Right ventricle myocardium superior (tissue), 1 donor: ENCODE data around the gene TSPAN11. TPM values are rescaled to one million over a fixed set of nuclear protein-coding genes. Genes with fewer than 3 reads are reported as not detected.
"Not testable (repeated sequence)": the region's sequence is repeated elsewhere in the genome, so short reads cannot be mapped to it uniquely, and the experiment has no call there.

Experiments
- ATAC-seq: fragments of 200-7000 bp; cut with Tn5 transposase; one replicate; pipeline ENCODE4 v1.9.1; 2020; ENCODE audit warnings: mild to moderate bottlenecking; ENCODE audit not compliant: poor library complexity
- DNase-seq: peaks from one replicate; pipeline ENCODE4 v3.0.0-alpha.2; 2020
- intact Hi-C: fragments of 100-400 bp; cut with DNase I; formaldehyde crosslinking; loops from one replicate; pipeline ENCODE4 v1.11.2; 2022
- total RNA-seq: library from RNA; stranded (reverse); fragmentation: NEBNext Ultra II Directional; extraction: Animal tissue kit (Norgen Biotek cat#: 25700); gene quantifications from one replicate; pipeline ENCODE4 v1.2.1, GENCODE V29; 2021
- donor health status: DM: no; HTN: yes; CAD: no; lungs with severe emphysema.

Gene TSPAN11
- total RNA-seq, 1 donor from 2014 or later, result 1.9 TPM

- intact Hi-C loops, result no loop called here
- DNase-seq (peak; percentile 23), ATAC-seq (no peak)
Measured at GRCh38 chr12:31007636-31008175, 81.2 kb downstream of the TSPAN11 start.

- ATAC-seq (no peak), DNase-seq (peak; percentile 23)
- intact Hi-C loops, result no loop called here
Measured at GRCh38 chr12:31008241-31008761, 81.8 kb downstream of the TSPAN11 start.

GRCh38 chr12:31008961-31009840 is 82.7 kb downstream of the TSPAN11 start:
- ATAC-seq (no peak), DNase-seq (peak; percentile 21)
- intact Hi-C loops, result no loop called here

DNA sequence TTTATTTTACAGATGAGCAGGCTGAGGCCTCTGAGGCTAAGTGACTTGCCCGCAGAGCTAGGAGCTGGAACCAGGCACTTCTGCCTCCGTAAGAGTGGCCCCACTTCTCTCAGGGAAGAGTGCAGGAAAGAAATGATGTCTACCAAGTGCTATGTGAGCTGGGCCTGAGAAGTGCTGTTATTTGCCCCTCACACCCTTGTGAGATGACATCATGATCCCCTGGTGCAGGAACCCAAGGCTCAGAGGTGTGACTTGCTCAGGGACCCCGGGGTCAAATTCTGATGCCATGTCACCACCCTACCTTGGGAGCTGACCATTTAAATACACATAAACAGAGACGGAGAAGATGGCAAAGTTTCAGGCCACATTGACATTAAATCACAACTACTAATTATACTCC is 83.4 kb downstream of the TSPAN11 start:
- intact Hi-C loops, result no loop called here
- ATAC-seq (no peak), DNase-seq (peak; percentile 6)

- DNase-seq, result no peak
- intact Hi-C loops, result no loop called here
- ATAC-seq, result no peak
Measured at GRCh38 chr12:31011336-31011735, 84.8 kb downstream of the TSPAN11 start.

- no peak for ATAC-seq
Measured at GRCh38 chr12:31011746-31012566, 85.4 kb downstream of the TSPAN11 start.

DNA sequence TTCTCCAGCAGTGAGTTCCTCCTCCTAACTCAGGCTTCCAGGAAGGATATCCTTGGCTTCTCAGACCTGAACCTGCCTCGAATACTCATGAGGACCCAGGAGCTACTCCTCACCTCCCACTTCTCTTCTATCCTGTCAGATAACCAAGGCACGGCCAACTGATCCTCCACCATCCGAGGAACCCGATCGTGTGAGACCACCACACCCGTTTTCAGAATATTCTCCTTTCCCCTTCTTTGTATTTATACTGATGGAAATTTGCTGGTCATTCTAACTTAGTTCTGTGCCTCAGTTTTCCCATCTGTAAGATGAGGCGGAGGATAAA is 86.0 kb downstream of the TSPAN11 start:
- intact Hi-C loops, DNase-seq, ATAC-seq: not testable (repeated sequence)

More at GRCh38 chr12:31011746-31012566, 85.4 kb downstream of the TSPAN11 start:
- no peak for DNase-seq
- intact Hi-C loops, result no loop called here

- ATAC-seq, result no peak
- no peak for DNase-seq
- intact Hi-C loops, result no loop called here
Measured at GRCh38 chr12:31015215-31015614, 88.7 kb downstream of the TSPAN11 start.

DNA sequence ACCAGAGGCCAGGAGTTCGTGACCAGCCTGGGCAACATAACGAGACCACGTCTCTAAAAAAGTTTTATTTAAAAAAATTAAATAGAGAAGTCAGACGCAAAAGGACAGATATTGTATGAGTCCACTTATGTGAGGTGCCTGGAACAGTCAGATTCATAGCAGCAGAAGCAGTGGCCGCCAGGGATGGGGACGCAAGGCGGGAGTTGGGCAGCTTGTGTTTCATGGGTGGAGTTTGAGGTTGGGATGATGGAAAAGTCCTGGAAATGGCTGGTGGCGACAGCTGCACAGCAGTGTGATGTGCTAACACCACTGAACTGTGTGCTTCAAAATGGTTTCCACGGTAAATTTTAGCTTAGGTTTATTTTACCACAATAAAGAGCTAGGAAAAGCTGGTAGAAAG is 89.5 kb downstream of the TSPAN11 start:
- intact Hi-C loops, result no loop called here
- ATAC-seq (no peak), DNase-seq (no peak)

- ATAC-seq (no peak), DNase-seq (no peak)
- intact Hi-C loops, result no loop called here
Measured at GRCh38 chr12:31017535-31017934, 91.0 kb downstream of the TSPAN11 start.

- intact Hi-C loops, result no loop called here
- DNase-seq, result no peak
- no peak for ATAC-seq
Measured at GRCh38 chr12:31018106-31018789, 91.7 kb downstream of the TSPAN11 start.

DNA sequence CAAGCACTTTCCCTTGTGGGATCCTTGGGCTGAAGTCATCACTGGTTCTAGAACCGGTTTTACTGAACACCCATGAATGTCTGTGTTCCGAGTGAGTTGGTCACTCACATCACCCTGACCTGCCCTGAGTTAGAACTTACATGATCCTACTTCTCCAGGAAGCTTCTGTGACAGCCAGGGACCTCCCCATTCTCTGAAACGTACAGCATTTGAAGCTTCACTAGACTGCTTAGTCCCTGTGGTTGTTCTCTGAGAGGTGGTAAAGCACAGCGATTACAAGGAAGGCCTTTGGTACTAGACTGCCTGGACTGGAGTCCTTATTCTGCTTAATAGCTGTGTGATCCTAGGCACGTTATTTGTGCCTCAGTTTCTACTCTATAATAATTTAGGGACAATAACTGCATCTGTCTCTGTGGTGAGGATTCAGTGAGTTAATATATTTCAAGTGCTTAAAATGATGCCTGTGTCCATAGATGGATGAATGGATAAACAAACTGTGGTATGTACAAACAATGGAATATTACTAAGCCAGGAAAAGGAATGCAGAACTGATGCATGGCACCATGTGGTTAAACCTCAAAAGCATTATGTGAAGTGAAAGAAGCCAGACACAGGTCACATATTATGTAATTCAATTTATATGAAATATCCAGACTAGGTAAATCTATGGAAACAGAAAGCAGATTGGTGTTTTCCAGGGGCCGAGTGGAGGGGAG is 92.4 kb downstream of the TSPAN11 start:
- intact Hi-C loops, result no loop called here
- ATAC-seq (no peak), DNase-seq (no peak)

DNA sequence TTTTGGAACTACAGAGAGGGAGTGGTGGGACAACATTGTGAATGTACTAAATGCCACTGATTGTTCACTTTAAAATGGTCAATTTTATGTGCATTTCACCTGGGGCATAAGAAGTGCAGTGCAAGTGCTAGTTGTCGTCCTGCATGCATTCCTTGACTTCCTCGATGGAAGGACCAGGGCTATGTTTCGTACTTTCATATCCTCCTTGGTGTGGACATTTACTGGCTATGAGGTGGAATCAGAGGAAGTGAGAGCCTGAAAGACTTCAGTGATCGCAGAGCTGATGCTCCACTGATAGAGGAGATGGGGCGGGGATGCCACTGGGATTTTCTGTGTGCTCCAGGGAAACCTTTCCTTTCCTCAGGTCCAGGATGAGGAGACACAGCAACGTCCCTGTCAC is 93.0 kb downstream of the TSPAN11 start:
- intact Hi-C loops, result no loop called here
- ATAC-seq, result no peak
- DNase-seq, result no peak

DNA sequence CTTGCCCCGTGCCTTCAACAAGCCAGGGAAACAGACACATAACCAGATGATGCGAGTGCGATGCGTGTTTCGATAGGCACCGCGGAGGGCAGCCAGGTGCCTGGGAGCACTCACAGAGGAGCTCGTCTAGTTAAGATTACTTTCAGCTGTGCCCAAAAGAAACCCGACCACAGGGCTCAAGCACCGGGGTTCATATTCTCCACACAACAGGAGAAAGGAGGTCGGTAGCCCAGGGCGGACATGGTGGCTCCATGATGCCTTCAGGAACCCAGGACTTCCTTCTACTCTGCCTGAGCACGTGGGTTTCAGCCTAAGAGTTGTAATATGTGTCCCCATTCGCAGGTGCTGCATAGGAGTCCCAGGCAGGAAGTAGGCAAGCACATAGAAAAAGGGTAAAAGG is 93.4 kb downstream of the TSPAN11 start:
- DNase-seq, result no peak
- no peak for ATAC-seq
- intact Hi-C loops, result no loop called here

GRCh38 chr12:31020385-31021166 is 94.0 kb downstream of the TSPAN11 start:
- DNase-seq (no peak), ATAC-seq (no peak)
- intact Hi-C loops, result no loop called here

DNA sequence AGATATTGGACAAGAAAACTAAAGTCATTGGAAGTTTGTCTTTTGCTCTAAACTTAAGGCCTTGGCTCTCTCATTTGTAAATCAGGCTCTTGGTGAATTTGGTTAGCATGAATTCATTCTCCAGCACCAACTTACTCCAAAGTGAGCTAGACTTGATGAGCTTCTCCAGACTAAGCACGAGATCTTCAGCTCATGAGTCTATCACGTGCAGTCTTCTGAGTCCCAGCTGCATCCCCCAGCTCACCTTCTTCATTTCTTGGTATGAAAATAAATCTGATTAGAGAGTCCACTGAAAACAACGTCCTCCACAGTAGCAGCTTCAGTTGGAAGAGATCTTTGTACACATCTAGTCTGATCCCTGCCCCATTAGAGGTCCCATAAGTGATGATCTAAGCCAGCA is 94.6 kb downstream of the TSPAN11 start:
- ATAC-seq (no peak), DNase-seq (no peak)
- intact Hi-C loops, result no loop called here

GRCh38 chr12:31021809-31022494 is 95.4 kb downstream of the TSPAN11 start:
- no peak for ATAC-seq
- intact Hi-C loops, result no loop called here
- no peak for DNase-seq
